Epithelial cell of proximal tubule (primary cell): Measurements from ENCODE around the gene STXBP1. TPM values are rescaled to one million over a fixed set of nuclear protein-coding genes. Genes with fewer than 3 reads are reported as not detected.

Experiments used
- DNase-seq: peaks from one replicate; pipeline ENCODE4 v3.0.0-alpha.2; 2011; ENCODE audit warnings: low read depth
- H3K4me3 ChIP-seq: 2 replicates; pipeline ENCODE4 v1.5.1; 2011; ENCODE audit warnings: low read depth, mild to moderate bottlenecking, low read length
- total RNA-seq: library from RNA; depleted of rRNA; stranded (reverse); fragments of >200 nt; gene quantifications from 2 replicates; pipeline ENCODE4 v1.2.3, GENCODE V29; 2015
- TF ChIP-seq, protein P1 (sequence below): conservative IDR thresholded peaks from 2 replicates; pipeline ENCODE4 v1.5.1; 2012; ENCODE audit warnings: low read depth, mild to moderate bottlenecking, low read length

STXBP1 gene
- total RNA-seq, 1 donor from 2014 or later, result 14.6 TPM

GRCh38 chr9:127693697-127694096 is 81.6 kb downstream of the STXBP1 start:
- DNase-seq, result no peak
- TF ChIP-seq, protein P1, sequence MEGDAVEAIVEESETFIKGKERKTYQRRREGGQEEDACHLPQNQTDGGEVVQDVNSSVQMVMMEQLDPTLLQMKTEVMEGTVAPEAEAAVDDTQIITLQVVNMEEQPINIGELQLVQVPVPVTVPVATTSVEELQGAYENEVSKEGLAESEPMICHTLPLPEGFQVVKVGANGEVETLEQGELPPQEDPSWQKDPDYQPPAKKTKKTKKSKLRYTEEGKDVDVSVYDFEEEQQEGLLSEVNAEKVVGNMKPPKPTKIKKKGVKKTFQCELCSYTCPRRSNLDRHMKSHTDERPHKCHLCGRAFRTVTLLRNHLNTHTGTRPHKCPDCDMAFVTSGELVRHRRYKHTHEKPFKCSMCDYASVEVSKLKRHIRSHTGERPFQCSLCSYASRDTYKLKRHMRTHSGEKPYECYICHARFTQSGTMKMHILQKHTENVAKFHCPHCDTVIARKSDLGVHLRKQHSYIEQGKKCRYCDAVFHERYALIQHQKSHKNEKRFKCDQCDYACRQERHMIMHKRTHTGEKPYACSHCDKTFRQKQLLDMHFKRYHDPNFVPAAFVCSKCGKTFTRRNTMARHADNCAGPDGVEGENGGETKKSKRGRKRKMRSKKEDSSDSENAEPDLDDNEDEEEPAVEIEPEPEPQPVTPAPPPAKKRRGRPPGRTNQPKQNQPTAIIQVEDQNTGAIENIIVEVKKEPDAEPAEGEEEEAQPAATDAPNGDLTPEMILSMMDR, result no peak
- H3K4me3 ChIP-seq, result no peak overlapping the region

- no peak overlapping the region for H3K4me3 ChIP-seq
- TF ChIP-seq, protein P1, result no peak
- no peak for DNase-seq
These were observed 83.0 kb downstream of the STXBP1 start for GRCh38 chr9:127694890-127695720.

GRCh38 chr9:127697575-127697974 is 85.5 kb downstream of the STXBP1 start:
- no peak for DNase-seq
- TF ChIP-seq, protein P1, result no peak
- no peak overlapping the region for H3K4me3 ChIP-seq

DNA sequence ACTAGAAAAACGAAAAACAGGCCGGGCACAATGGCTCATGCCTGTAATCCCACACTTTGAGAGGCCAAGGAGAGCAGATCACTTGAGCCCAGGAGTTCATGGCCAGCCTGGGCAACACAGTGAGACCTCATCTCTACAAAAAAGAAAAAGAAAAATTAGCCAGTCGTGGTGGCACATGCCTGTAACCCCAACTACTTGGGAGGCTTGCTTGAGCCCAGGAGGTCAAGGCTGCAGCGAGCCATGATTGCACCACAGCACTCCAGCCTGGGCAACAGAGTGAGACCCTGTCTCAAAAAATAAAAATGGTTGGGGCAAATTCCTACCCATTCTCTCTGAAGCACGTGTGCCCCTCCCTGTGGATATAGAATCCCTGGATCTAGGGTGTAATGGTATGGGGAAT is 86.3 kb downstream of the STXBP1 start:
- H3K4me3 ChIP-seq, result no peak overlapping the region
- TF ChIP-seq, protein P1, result no peak
- DNase-seq, result no peak

DNA sequence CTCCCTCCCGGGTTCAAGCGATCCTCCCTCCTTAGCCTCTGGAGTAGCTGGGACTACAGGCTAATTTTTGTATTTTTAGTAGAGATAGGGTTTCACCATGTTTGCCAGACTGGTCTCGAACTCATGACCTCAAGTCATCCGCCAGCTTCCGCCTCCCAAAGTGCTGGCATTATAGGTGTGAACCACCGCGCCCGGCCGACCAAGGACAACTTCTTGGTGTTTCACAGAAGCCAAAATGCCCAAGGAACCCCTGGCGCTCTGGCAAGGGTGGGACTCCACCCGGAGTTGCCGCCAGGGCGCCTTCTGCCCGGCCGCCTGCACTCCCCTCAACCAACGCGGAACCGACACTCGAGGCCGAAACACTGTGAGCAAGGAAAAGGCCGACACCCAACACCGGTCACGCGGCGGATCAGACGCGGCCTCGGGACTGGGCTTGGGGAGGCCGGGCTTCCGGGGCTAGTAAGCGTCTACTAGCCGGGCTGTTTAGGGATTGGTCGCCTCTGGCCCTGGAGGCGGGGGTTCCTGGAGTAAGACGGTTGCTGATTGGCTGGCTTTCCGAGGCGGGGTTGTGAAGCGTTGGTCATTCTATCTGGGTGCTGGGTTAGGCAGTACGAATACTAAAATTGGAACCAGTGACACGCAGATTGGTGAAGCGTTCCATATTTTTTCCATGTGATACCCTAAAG is 87.1 kb downstream of the STXBP1 start:
- DNase-seq, result peak; percentile 61
- TF ChIP-seq, protein P1, result no peak
- peak overlapping the region; percentile 33 for H3K4me3 ChIP-seq

DNA sequence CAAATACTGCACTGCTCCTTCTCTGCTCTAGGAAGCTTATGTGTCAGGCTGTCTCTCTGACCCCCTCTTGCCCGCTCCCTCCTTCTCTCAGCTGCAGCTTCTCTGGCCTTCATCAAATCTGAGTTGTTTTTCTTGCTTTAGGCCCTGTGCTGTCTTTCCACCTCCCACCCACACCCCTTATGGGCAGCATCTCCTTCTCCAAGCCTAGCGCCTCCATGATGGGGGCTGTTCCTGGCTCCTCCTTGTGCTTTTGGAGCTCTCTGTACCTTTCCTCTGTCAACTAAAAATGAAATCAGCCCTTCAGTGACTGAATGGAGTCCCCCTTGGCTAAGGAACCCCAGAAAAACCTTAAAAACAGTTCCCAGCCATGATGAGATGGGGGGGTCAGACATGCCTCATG is 88.1 kb downstream of the STXBP1 start:
- TF ChIP-seq, protein P1, result no peak
- H3K4me3 ChIP-seq, result no peak overlapping the region
- DNase-seq, result no peak
